GM23338 (cell line): ENCODE measurements around the gene DMRTA2. TPM values are rescaled to one million over a fixed set of nuclear protein-coding genes. Genes with fewer than 3 reads are reported as not detected.

Experiments used
- ATAC-seq: fragments of 200-7000 bp; cut with Tn5 transposase; 3 replicates; pipeline ENCODE4 v1.9.1; 2020
- DNase-seq: peaks from one replicate; pipeline ENCODE4 v3.0.0-alpha.2; 2015; ENCODE audit warnings: low spot score
- H2AFZ ChIP-seq: fragments of 200-600 bp; sonication (generic); 2 replicates; pipeline ENCODE4 v1.8.0; 2016; ENCODE audit warnings: antibody characterized with exemption, mild to moderate bottlenecking, moderate library complexity
- H3F3A ChIP-seq: fragments of 200-600 bp; sonication (generic); replicated peaks from 2 replicates; pipeline ENCODE4 v1.8.0; 2017; ENCODE audit warnings: antibody characterized with exemption, mixed run types, low read depth
- H3K27ac ChIP-seq: fragments of 200-600 bp; sonication (generic); 2 replicates; pipeline ENCODE4 v1.6.1; 2016; ENCODE audit warnings: low read depth
- H3K27me3 ChIP-seq: fragments of 200-600 bp; sonication (generic); 2 replicates; pipeline ENCODE4 v1.8.0; 2016; ENCODE audit warnings: mild to moderate bottlenecking, mixed run types, moderate library complexity; ENCODE audit not compliant: insufficient read depth
- H3K36me3 ChIP-seq: fragments of 200-600 bp; sonication (generic); 2 replicates; pipeline ENCODE4 v1.8.0; 2016; ENCODE audit warnings: mild to moderate bottlenecking; ENCODE audit not compliant: insufficient read depth
- H3K4me1 ChIP-seq: fragments of 200-600 bp; sonication (generic); 2 replicates; pipeline ENCODE4 v1.8.0; 2016; ENCODE audit warnings: mild to moderate bottlenecking, moderate library complexity; ENCODE audit not compliant: insufficient read depth
- H3K4me2 ChIP-seq: fragments of 200-600 bp; sonication (generic); 2 replicates; pipeline ENCODE4 v1.7.1; 2017; ENCODE audit warnings: mixed run types
- H3K4me3 ChIP-seq: fragments of 200-600 bp; sonication (generic); 2 replicates; pipeline ENCODE4 v1.6.1; 2016; ENCODE audit warnings: mixed run types
- H3K79me2 ChIP-seq: fragments of 200-600 bp; sonication (generic); replicated peaks from 2 replicates; pipeline ENCODE4 v1.8.0; 2017; ENCODE audit warnings: mild to moderate bottlenecking; ENCODE audit not compliant: insufficient read depth
- H3K9me2 ChIP-seq: fragments of 200-600 bp; sonication (generic); 2 replicates; pipeline ENCODE4 v1.8.0; 2017; ENCODE audit not compliant: insufficient read depth
- H4K20me1 ChIP-seq: fragments of 200-600 bp; sonication (generic); replicated peaks from 2 replicates; pipeline ENCODE4 v1.8.0; 2017; ENCODE audit warnings: mild to moderate bottlenecking; ENCODE audit not compliant: insufficient read depth
- H3K27ac Mint-ChIP-seq: 2 replicates; pipeline ENCODE4 v1.8.0; 2020; ENCODE audit warnings: inconsistent platforms, mild to moderate bottlenecking, moderate library complexity, mixed read lengths
- H3K27me3 Mint-ChIP-seq: 3 replicates; pipeline ENCODE4 v1.8.0; 2022; ENCODE audit warnings: low read depth, mild to moderate bottlenecking, moderate library complexity, mixed read lengths, inconsistent platforms; ENCODE audit not compliant: insufficient read depth, poor library complexity
- H3K36me3 Mint-ChIP-seq: 3 replicates; pipeline ENCODE4 v1.8.0; 2021; ENCODE audit warnings: low read depth, mild to moderate bottlenecking, inconsistent platforms, moderate library complexity, mixed read lengths
- H3K4me1 Mint-ChIP-seq: 3 replicates; pipeline ENCODE4 v1.8.0; 2020; ENCODE audit warnings: mild to moderate bottlenecking, inconsistent platforms, mixed read lengths
- H3K4me3 Mint-ChIP-seq: 3 replicates; pipeline ENCODE4 v1.8.0; 2021; ENCODE audit warnings: moderate library complexity, mild to moderate bottlenecking, inconsistent platforms, mixed read lengths
- H3K9me3 Mint-ChIP-seq: 3 replicates; pipeline ENCODE4 v1.8.0; 2020; ENCODE audit warnings: moderate library complexity, mild to moderate bottlenecking, inconsistent platforms, mixed read lengths
- CTCF ChIP-seq, 2 experiments: fragments of 200-600 bp in 1 of 2; sonication (generic) in 1 of 2; conservative IDR thresholded peaks; 2 replicates each; pipeline versions ENCODE4 v1.5.1 to v1.6.1; 2016 to 2017; ENCODE audit warnings: antibody characterized with exemption in 2 of 2, low read depth in 2 of 2, mild to moderate bottlenecking in 2 of 2, moderate library complexity in 1 of 2
- ETS1 ChIP-seq: IDR thresholded peaks from 2 replicates; pipeline ENCODE4 v1.6.1; 2016; ENCODE audit warnings: antibody characterized with exemption
- polyA plus RNA-seq: library from polyadenylated mRNA; unstranded; fragments of >200 nt; fragmentation: Nextera tagmentation; extraction: Ambion mirVana; gene quantifications from 2 replicates; pipeline ENCODE4 v1.2.1, GENCODE V29; 2016
- total RNA-seq: library from RNA; depleted of rRNA; stranded (reverse); fragments of >200 nt; shearing (Covaris generic); gene quantifications from 2 replicates; pipeline ENCODE4 v1.2.3, GENCODE V29; 2014

The DMRTA2 gene
- total and polyA plus RNA-seq, 2 experiments from 2014 or later, result 0.07 TPM; not detected in 1

GRCh38 chr1:50368179-50369007 lies 54.9 kb downstream of the DMRTA2 start:
- H4K20me1 ChIP-seq, result no peaks in the 10 kb centered on the region
- H3K27ac ChIP-seq, result no peak overlapping the region
- H3K4me1 ChIP-seq, result no peaks in the 10 kb centered on the region; the same call in 1 of the 2 replicates
- Mint-ChIP-seq H3K27me3 (peaks cover 21% of the 10 kb centered on the region), H3K36me3 (no peaks in the 10 kb centered on the region), H3K4me3 (no peak overlapping the region; the same call in 2 of the 3 replicates), H3K4me1 (peaks cover under 1% of the 10 kb centered on the region; the same call in 1 of the 3 replicates), H3K27ac (no peak overlapping the region), H3K9me3 (no peaks in the 10 kb centered on the region)
- H3K36me3 ChIP-seq, result no peaks in the 10 kb centered on the region
- peaks cover 9% of the 10 kb centered on the region for H3K9me2 ChIP-seq
- peak; percentile 86 for DNase-seq
- ATAC-seq, result peak; percentile 97
- H2AFZ ChIP-seq, result peak overlapping the region; percentile 76; the same call in 1 of the 2 replicates
- H3K79me2 ChIP-seq, result no peaks in the 10 kb centered on the region
- peaks cover 27% of the 10 kb centered on the region for H3K27me3 ChIP-seq
- peak overlapping the region; percentile 29; the same call in 1 of the 2 replicates for H3K4me3 ChIP-seq
- H3K4me2 ChIP-seq, result peak overlapping the region; percentile 52; the same call in 1 of the 2 replicates
- TF ChIP-seq CTCF (conservative IDR thresholded peaks at IDR 0.05; ENCODE audit: low read depth in 2 of 2), result peak; percentile 75 to 89
- TF ChIP-seq ETS1, result no peak
- no peaks in the 10 kb centered on the region for H3F3A ChIP-seq
